ENCODE results near the gene WWOX.

WWOX gene

DNA sequence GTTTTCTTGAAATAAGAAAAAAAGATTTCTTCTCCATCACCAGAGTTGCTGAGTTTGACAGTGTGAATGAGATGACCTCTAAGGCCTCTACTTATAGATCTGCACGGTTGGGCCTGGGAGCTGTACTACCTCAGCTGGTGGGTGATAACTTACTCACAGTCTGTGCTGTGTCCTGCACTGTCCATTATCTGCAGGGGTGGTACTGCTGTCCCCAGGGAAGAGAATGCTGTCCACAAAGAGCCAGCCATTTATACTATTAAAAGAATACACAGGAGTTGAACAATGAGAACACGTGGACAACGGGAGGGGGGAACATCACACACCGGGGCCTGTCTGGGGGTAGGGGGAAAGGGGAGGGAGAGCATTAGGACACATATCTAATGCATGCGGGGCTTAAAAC lies 655.3 kb downstream of the WWOX start:
- no peak for DNase-seq

- DNase-seq = no peak
These were observed 656.6 kb downstream of the WWOX start for GRCh38 chr16:78755751-78756661.

DNA sequence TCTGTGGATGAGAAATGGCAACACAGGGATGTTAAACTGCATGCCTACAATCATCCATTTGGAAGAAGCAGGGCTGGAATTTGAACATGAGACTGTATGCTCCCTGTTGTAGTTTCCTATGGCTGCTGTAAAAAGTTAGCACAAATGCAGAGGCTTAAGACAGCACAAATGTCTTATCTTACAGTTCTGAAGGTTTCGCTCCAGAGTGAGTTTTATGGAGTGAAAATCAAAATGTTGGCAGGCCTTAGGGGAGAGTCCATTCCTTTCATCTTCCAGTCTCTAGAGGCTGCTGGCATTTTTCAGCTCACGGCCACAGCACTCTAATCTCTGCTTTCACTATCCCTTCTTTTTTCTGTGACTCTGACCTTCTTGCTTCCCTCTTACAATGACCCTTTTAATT lies 660.1 kb downstream of the WWOX start:
- no peak for DNase-seq

DNA sequence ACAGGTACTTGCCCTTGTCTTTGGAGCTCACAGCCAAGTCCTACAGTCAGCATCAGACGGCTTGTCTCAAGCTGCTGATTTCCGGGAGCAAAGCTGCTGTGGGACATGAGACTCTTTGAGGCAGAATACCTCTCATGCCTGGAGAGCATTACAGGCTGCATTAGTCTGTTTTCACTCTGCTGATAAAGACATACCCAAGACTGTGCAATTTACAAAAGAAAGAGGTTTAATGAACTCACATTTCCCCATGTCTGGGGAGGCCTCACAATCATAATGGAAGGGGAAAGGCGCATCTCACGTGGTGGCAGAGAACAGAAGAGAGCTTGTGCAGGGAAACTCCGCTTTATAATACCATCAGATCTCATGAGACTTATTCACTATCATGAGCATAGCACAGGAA lies 661.2 kb downstream of the WWOX start:
- DNase-seq = no peak

- peak; percentile 41 for DNase-seq
These were observed 662.0 kb downstream of the WWOX start for GRCh38 chr16:78761427-78761826.

DNA sequence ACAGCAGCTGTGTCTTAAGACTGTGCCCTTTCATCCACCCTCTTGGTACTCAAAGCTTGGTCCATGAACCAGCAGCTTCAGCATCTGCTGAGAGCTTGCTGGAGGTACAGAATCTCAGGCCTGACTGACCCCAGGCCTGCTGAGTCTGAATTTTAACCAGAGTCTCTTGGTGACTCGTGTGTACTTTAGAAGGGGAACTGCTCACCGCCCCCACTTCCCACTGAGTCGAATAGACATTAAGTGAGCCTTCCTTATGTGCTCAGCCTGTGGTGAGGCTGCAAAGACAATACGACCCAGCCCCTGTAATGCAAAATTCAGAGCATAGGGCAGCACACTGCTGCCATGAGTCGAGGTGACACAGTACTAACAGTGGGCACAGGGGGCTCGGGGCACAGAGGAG lies 662.8 kb downstream of the WWOX start:
- DNase-seq = peak; percentile 43

DNA sequence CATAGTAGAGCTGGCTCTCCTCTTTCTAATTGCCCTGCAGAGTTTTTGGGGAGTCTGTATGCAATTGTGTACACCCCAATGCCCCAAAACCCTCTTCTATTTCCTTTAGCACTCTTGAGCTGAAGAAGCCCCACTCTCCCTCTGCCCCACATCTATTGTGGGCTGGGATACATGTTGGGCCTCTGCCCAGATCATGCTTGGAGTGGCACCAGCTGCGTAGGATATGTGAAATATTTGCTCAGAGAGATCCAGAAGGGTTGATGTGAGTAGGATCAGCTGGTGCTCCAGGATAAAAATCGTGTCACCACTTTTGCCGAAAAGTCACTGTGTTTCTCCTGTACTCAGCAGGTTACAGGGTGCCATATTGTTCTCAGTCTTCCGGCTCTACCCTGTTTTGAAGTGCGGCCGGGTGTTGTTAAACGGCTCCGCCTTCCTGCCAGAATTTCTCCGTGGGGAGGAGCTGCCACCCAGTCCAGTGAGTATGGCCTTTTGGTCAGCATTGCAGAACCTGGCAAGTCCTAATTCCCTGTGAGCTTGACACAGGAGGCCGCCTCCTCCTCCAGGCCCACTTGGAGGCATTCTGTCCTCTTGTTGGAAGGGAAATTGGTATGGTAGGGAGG lies 664.5 kb downstream of the WWOX start:
- DNase-seq = no peak

- DNase-seq = no peak
These were observed 665.0 kb downstream of the WWOX start for GRCh38 chr16:78764478-78764877.

DNA sequence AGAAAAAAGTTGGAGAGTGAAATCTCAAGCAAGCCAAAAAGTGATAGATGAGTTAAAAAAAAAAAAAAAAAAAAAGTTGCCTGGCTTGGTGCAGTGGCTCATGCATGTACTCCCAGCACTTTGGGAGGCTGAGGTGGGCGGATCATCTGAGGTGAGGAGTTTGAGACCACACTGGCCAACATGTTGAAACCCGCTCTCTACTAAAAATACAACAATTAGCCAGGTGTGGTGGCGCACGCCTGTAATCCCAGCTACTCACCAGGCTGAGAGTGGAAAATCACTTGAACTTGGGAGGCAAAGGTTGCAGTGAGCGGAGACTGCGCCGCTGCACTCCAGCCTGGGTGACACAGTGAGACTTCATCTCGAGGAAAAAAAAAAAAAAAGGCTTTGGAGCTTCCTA lies 668.8 kb downstream of the WWOX start:
- DNase-seq = no peak

- no peak for DNase-seq
These were observed 669.3 kb downstream of the WWOX start for GRCh38 chr16:78768718-78769117.

GRCh38 chr16:78770353-78771091 lies 671.1 kb downstream of the WWOX start:
- peak; percentile 60 for DNase-seq

GRCh38 chr16:78773291-78773702 lies 673.8 kb downstream of the WWOX start:
- no peak for DNase-seq

GRCh38 chr16:78773706-78774105 lies 674.3 kb downstream of the WWOX start:
- DNase-seq = no peak

DNA sequence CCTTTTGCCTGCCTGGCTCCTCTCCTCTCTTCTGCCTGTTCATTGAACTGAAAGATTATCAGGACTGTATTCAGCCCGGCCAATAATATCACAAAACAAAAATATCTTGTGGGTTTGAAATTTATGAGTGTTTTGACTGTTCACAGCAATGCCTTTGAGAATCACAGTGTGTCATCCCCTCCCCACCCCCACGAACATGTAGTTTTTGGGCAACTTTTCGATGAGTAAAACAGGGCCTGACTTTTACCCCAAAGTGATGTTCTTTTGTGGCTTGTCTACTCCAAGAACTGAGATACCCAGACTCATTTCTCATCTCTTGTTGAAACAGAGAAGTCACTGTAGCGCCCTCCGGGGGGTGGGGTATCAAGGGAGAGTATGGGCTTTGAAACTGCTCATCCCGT lies 675.7 kb downstream of the WWOX start:
- DNase-seq = no peak

GRCh38 chr16:78778101-78779004 lies 678.9 kb downstream of the WWOX start:
- DNase-seq = no peak

DNA sequence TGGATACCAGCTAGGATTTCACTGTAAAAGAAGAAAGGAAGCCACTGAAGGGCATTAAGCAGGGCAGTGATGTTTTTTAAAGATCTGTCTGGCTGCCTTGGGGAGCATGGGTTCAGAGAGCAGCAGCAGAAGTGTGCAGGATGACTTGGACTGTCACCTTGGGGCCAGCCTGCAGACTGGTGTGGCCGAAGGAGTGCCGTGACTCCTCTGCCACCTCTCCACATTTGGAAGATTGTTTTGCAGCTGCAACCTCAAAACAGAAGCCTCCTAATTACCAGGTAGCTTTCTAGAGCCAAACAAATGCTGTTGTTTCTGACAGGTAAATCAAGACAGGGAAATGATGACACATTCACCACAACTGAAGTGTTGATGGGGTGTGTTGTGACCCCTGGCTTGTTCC lies 681.4 kb downstream of the WWOX start:
- DNase-seq = no peak

GRCh38 chr16:78782572-78782971 lies 683.1 kb downstream of the WWOX start:
- no peak for DNase-seq

DNA sequence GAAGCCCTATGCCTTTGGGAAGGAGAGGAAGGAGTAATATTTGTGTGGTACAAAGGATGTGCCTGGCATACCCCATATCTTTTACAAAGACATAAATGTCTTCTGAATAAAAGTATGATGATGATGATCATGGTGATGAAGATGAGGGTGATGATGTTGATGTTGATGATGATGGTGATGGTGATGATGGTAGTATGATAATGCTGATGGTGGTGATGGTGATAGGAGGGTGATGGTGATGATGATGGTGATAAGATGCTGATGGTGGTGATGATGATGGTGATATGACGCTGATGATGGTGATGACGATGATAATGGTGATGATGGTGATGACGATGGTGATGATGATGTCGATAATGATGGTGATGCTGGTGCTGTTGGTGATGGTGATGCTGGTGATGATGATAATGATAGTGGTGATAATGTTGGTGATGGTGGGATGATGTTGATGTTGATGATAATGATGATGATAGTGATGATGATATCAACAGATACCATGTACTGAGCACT lies 684.2 kb downstream of the WWOX start:
- DNase-seq = no peak

- DNase-seq = no peak
These were observed 685.3 kb downstream of the WWOX start for GRCh38 chr16:78784771-78785170.

- DNase-seq = no peak
These were observed 685.8 kb downstream of the WWOX start for GRCh38 chr16:78785218-78785617.

GRCh38 chr16:78786635-78787034 lies 687.2 kb downstream of the WWOX start:
- DNase-seq = no peak

GRCh38 chr16:78788276-78788675 lies 688.8 kb downstream of the WWOX start:
- no peak for DNase-seq

All from NK-92 treated with Interleukin-12 subunit alpha and Interleukin-12 subunit beta, amount 100 ng/mL, for 24 hours (cell line).